ENCODE measurements around the gene SGSM2.

- no peak for TF ChIP-seq GTF2F1 (IDR thresholded peaks at IDR 0.05; ENCODE audit: borderline replicate concordance, low read depth, low read length)
- no peak for TF ChIP-seq ASH2L (IDR thresholded peaks at IDR 0.05; ENCODE audit: low read length)
- no peak for TF ChIP-seq POU5F1 (IDR thresholded peaks at IDR 0.05; ENCODE audit: low read depth, low read length)
- TF ChIP-seq MAX (IDR thresholded peaks at IDR 0.05): no peak
- no peak for TF ChIP-seq CTCF (IDR thresholded peaks at IDR 0.05; ENCODE audit: control extremely low read depth in 1 of 3, insufficient read depth in 1 of 3, low read depth in 1 of 3, low read length in 3 of 3)
- TF ChIP-seq EGR1 (IDR thresholded peaks at IDR 0.05; ENCODE audit: borderline replicate concordance, low read depth, low read length): no peak
- no peak for TF ChIP-seq EP300 (IDR thresholded peaks at IDR 0.05; ENCODE audit: borderline replicate concordance in 1 of 2, low read depth in 2 of 2, low read length in 2 of 2)
- TF ChIP-seq SIN3A (conservative IDR thresholded peaks at IDR 0.05 in 1 of 2, IDR thresholded peaks at IDR 0.05 in 1 of 2; ENCODE audit: low read depth in 1 of 2, low read length in 2 of 2): no peak
- TF ChIP-seq POLR2AphosphoS5 (IDR thresholded peaks at IDR 0.05; ENCODE audit: low read depth, low read length): no peak
- no peak for TF ChIP-seq SUZ12 (IDR thresholded peaks at IDR 0.05; ENCODE audit: low read length)
Observed at GRCh38 chr17:2378905-2379304, 41.6 kb downstream of the SGSM2 start.

All from H1 (cell line).